Erythroblast (primary cell): ENCODE results near the gene MTM1.

Source experiments
- GATA1 ChIP-seq: IDR thresholded peaks from 2 replicates; pipeline ENCODE4 v1.6.1; 2011; ENCODE audit warnings: low read depth, mild to moderate bottlenecking, control low read depth, low read length, moderate library complexity
- POLR2A ChIP-seq: IDR thresholded peaks from 2 replicates; pipeline ENCODE4 v1.6.1; 2011; ENCODE audit warnings: mild to moderate bottlenecking, low read length

- TF ChIP-seq POLR2A (no peak), GATA1 (no peak)
Measured at GRCh38 chrX:150625097-150625496, 56.7 kb downstream of the MTM1 start.
